K562 (cell line): ENCODE results near the gene SYNGR4. TPM values are rescaled to one million over a fixed set of nuclear protein-coding genes. Genes with fewer than 3 reads are reported as not detected.

ENCODE experiments used
- ADNP ChIP-seq: fragments of 200-800 bp; sonication (Bioruptor generic); IDR thresholded peaks from 2 replicates; pipeline ENCODE4 v1.6.1; 2016; ENCODE audit warnings: missing genetic modification characterization, missing compliant biosample characterization
- CHD1 ChIP-seq: fragments of 200-600 bp; sonication (generic); IDR thresholded peaks from one replicate; pipeline ENCODE4 v1.6.1; 2012; ENCODE audit warnings: mild to moderate bottlenecking, moderate library complexity, low read length, inconsistent platforms
- JUN ChIP-seq, 2 experiments: sonication (generic) in 1 of 2; formaldehyde crosslinking in 1 of 2; IDR thresholded peaks; 2 replicates each; pipeline versions ENCODE4 v1.6.1 to v1.8.0; 2012 to 2022; ENCODE audit warnings: borderline replicate concordance in 2 of 2, mild to moderate bottlenecking in 2 of 2, improper control_type of control experiment in 1 of 2, low read depth in 1 of 2, low read length in 1 of 2, missing genetic modification reagents in 1 of 2
- KDM1A ChIP-seq, 2 experiments: fragments of 450-650 bp; IDR thresholded peaks; 2 replicates each; pipeline ENCODE4 v1.6.1; 2016; ENCODE audit warnings: mild to moderate bottlenecking in 2 of 2
- NR2C1 ChIP-seq, 2 experiments: fragments of 450-650 bp; IDR thresholded peaks; 2 replicates each; pipeline ENCODE4 v1.6.1; 2017; ENCODE audit warnings: mild to moderate bottlenecking in 2 of 2, antibody characterized with exemption in 1 of 2, inconsistent platforms in 1 of 2, missing compliant biosample characterization in 1 of 2, missing genetic modification characterization in 1 of 2
- PCBP2 ChIP-seq: fragments of 200-400 bp; formaldehyde crosslinking; IDR thresholded peaks from 2 replicates; pipeline ENCODE4 v1.6.1; 2018; ENCODE audit warnings: low read length, low read depth, mild to moderate bottlenecking, moderate library complexity; ENCODE audit not compliant: poor library complexity, severe bottlenecking
- PURB ChIP-seq: sonication (generic); formaldehyde crosslinking; IDR thresholded peaks from 2 replicates; pipeline ENCODE4 v1.9.0; 2021; ENCODE audit warnings: low read depth, mild to moderate bottlenecking, missing genetic modification reagents
- XRCC4 ChIP-seq: IDR thresholded peaks from one replicate; pipeline ENCODE4 v1.6.1; 2011; ENCODE audit not compliant: insufficient read depth, insufficient read length; ENCODE audit errors: extremely low read depth
- ZNF184 ChIP-seq: sonication (generic); formaldehyde crosslinking; IDR thresholded peaks from 2 replicates; pipeline ENCODE4 v1.5.0; 2020; ENCODE audit warnings: missing genetic modification reagents
- ZNF212 ChIP-seq: fragments of 450-650 bp; formaldehyde crosslinking; IDR thresholded peaks from 2 replicates; pipeline ENCODE4 v1.4.0; 2020; ENCODE audit warnings: mild to moderate bottlenecking
- ZNF253 ChIP-seq: fragments of 250-450 bp; sonication (Bioruptor Pico); conservative IDR thresholded peaks from 2 replicates; pipeline ENCODE4 v1.6.1; 2021; ENCODE audit warnings: mild to moderate bottlenecking
- polyA plus RNA-seq, 8 experiments: library from polyadenylated mRNA; depleted of rRNA in 4 of 8; stranded (reverse) in 5 of 8; unstranded in 3 of 8; fragments of >200 nt; fragmentation: Nextera tagmentation in 2 of 8; fragmentation: Illumina TruSeq in 1 of 8; extraction: Ambion mirVana in 2 of 8; extraction: Trizol in 1 of 8; gene quantifications; 2 replicates each; pipeline versions ENCODE4 v1.2.1 to v1.2.3, GENCODE V29; 2011 to 2014; ENCODE audit warnings: inconsistent platforms in 1 of 8, missing spikeins in 1 of 8
- total RNA-seq, 7 experiments: library from RNA; depleted of rRNA in 6 of 7; stranded (reverse); fragments of >200 nt in 6 of 7; fragmentation: Illumina TruSeq in 2 of 7; extraction: Trizol in 2 of 7; gene quantifications; 2 replicates each; pipeline versions ENCODE4 v1.2.1 to v1.2.3, GENCODE V29; 2011 to 2021; ENCODE audit warnings: low replicate concordance in 1 of 7
- TF ChIP-seq, protein P1 (sequence below): fragments of 250-450 bp; sonication (Bioruptor Pico); IDR thresholded peaks from 2 replicates; pipeline ENCODE4 v1.6.1; 2021; ENCODE audit warnings: mild to moderate bottlenecking
- TF ChIP-seq, protein P2 (sequence below): fragments of 450-650 bp; conservative IDR thresholded peaks from 2 replicates; pipeline ENCODE4 v1.6.1; 2016; ENCODE audit warnings: missing genetic modification characterization, low read depth, mild to moderate bottlenecking, control low read depth, missing compliant biosample characterization
- TF ChIP-seq, protein P3 (sequence below), 2 experiments: IDR thresholded peaks; 2 replicates each; pipeline ENCODE4 v1.6.1; 2011; ENCODE audit warnings: borderline replicate concordance in 1 of 2, control low read depth in 1 of 2, low read depth in 1 of 2, low read length in 1 of 2, mild to moderate bottlenecking in 1 of 2, mixed read lengths in 1 of 2, moderate library complexity in 1 of 2; ENCODE audit not compliant: insufficient read depth in 1 of 2, insufficient read length in 1 of 2, poor library complexity in 1 of 2, severe bottlenecking in 1 of 2; ENCODE audit errors: extremely low read depth in 1 of 2
- TF ChIP-seq, protein P4 (sequence below): sonication (generic); formaldehyde crosslinking; IDR thresholded peaks from 2 replicates; pipeline ENCODE4 v1.8.1; 2023; ENCODE audit warnings: missing genetic modification reagents, mild to moderate bottlenecking, borderline replicate concordance
- TF ChIP-seq, protein P5 (sequence below): sonication (generic); formaldehyde crosslinking; IDR thresholded peaks from 2 replicates; pipeline ENCODE4 v1.9.0; 2022; ENCODE audit warnings: mild to moderate bottlenecking, missing genetic modification reagents

The SYNGR4 gene
- total and polyA plus RNA-seq, 9 of the 15 experiments (the other 6 are each of a cell fraction or from before 2014, with no cell fraction given): 0.07 to 0.14 TPM; not detected in 7

- TF ChIP-seq, protein P1, sequence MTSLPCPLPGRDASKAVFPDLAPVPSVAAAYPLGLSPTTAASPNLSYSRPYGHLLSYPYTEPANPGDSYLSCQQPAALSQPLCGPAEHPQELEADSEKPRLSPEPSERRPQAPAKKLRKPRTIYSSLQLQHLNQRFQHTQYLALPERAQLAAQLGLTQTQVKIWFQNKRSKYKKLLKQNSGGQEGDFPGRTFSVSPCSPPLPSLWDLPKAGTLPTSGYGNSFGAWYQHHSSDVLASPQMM (CRISPR knock-in tag): no peak
- TF ChIP-seq KDM1A (IDR thresholded peaks at IDR 0.05): no peak; a peak in 1 of 4 replicates
- no peak for TF ChIP-seq ADNP (tag)
- TF ChIP-seq, protein P2, sequence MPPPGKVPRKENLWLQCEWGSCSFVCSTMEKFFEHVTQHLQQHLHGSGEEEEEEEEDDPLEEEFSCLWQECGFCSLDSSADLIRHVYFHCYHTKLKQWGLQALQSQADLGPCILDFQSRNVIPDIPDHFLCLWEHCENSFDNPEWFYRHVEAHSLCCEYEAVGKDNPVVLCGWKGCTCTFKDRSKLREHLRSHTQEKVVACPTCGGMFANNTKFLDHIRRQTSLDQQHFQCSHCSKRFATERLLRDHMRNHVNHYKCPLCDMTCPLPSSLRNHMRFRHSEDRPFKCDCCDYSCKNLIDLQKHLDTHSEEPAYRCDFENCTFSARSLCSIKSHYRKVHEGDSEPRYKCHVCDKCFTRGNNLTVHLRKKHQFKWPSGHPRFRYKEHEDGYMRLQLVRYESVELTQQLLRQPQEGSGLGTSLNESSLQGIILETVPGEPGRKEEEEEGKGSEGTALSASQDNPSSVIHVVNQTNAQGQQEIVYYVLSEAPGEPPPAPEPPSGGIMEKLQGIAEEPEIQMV (tag): no peak
- TF ChIP-seq, protein P3, sequence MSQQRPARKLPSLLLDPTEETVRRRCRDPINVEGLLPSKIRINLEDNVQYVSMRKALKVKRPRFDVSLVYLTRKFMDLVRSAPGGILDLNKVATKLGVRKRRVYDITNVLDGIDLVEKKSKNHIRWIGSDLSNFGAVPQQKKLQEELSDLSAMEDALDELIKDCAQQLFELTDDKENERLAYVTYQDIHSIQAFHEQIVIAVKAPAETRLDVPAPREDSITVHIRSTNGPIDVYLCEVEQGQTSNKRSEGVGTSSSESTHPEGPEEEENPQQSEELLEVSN (IDR thresholded peaks at IDR 0.05; ENCODE audit: borderline replicate concordance in 1 of 2, extremely low read depth in 1 of 2, insufficient read depth in 1 of 2, insufficient read length in 1 of 2, low read depth in 1 of 2, low read length in 1 of 2, poor library complexity in 1 of 2, severe bottlenecking in 1 of 2): peak in 1 of 2 experiments; percentile 19
- no peak for TF ChIP-seq ZNF184 (CRISPR knock-in tag)
- TF ChIP-seq NR2C1 (IDR thresholded peaks at IDR 0.05): peak; percentile 38; the same call in 1 of the 2 replicates
- TF ChIP-seq NR2C1 (tag; IDR thresholded peaks at IDR 0.05): no peak
- TF ChIP-seq ZNF212 (CRISPR knock-in tag): no peak
- TF ChIP-seq PURB (CRISPR knock-in tag): no peak
- TF ChIP-seq, protein P4, sequence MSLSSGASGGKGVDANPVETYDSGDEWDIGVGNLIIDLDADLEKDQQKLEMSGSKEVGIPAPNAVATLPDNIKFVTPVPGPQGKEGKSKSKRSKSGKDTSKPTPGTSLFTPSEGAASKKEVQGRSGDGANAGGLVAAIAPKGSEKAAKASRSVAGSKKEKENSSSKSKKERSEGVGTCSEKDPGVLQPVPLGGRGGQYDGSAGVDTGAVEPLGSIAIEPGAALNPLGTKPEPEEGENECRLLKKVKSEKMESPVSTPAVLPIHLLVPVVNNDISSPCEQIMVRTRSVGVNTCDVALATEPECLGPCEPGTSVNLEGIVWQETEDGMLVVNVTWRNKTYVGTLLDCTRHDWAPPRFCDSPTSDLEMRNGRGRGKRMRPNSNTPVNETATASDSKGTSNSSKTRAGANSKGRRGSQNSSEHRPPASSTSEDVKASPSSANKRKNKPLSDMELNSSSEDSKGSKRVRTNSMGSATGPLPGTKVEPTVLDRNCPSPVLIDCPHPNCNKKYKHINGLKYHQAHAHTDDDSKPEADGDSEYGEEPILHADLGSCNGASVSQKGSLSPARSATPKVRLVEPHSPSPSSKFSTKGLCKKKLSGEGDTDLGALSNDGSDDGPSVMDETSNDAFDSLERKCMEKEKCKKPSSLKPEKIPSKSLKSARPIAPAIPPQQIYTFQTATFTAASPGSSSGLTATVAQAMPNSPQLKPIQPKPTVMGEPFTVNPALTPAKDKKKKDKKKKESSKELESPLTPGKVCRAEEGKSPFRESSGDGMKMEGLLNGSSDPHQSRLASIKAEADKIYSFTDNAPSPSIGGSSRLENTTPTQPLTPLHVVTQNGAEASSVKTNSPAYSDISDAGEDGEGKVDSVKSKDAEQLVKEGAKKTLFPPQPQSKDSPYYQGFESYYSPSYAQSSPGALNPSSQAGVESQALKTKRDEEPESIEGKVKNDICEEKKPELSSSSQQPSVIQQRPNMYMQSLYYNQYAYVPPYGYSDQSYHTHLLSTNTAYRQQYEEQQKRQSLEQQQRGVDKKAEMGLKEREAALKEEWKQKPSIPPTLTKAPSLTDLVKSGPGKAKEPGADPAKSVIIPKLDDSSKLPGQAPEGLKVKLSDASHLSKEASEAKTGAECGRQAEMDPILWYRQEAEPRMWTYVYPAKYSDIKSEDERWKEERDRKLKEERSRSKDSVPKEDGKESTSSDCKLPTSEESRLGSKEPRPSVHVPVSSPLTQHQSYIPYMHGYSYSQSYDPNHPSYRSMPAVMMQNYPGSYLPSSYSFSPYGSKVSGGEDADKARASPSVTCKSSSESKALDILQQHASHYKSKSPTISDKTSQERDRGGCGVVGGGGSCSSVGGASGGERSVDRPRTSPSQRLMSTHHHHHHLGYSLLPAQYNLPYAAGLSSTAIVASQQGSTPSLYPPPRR (CRISPR knock-in tag): no peak
- TF ChIP-seq PCBP2: no peak
- TF ChIP-seq, protein P5, sequence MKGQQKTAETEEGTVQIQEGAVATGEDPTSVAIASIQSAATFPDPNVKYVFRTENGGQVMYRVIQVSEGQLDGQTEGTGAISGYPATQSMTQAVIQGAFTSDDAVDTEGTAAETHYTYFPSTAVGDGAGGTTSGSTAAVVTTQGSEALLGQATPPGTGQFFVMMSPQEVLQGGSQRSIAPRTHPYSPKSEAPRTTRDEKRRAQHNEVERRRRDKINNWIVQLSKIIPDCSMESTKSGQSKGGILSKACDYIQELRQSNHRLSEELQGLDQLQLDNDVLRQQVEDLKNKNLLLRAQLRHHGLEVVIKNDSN (CRISPR knock-in tag): peak; percentile 17
- TF ChIP-seq ZNF253: no peak
- TF ChIP-seq CHD1: no peak
- TF ChIP-seq XRCC4: no peak
- no peak; the same call in 1 of the 2 replicates for TF ChIP-seq JUN (IDR thresholded peaks at IDR 0.05; ENCODE audit: borderline replicate concordance, low read depth, low read length)
- no peak for TF ChIP-seq JUN (CRISPR knock-in tag; IDR thresholded peaks at IDR 0.05; ENCODE audit: borderline replicate concordance)
These were observed 31.3 kb upstream of the SYNGR4 start (continued) for GRCh38 chr19:48332662-48333466.
